CD4-positive, alpha-beta T cell treated with Interferon alpha-2 for 1 hour (primary cell): ENCODE results near the gene RBM47.
"Not testable (repeated sequence)": the region's sequence is repeated elsewhere in the genome, so short reads cannot be mapped to it uniquely, and the experiment has no call there.

ENCODE experiments used
- DNase-seq, 2 donors: peaks; one replicate each; pipeline ENCODE4 v3.0.0-alpha.2; 2020 to 2022

RBM47 gene

GRCh38 chr4:40561543-40562177 lies 68.0 kb downstream of the RBM47 start:
- DNase-seq, result not testable (repeated sequence)

GRCh38 chr4:40559585-40560465 lies 69.8 kb downstream of the RBM47 start:
- DNase-seq, result no peak

- no peak for DNase-seq
Measured at GRCh38 chr4:40557736-40558135, 71.9 kb downstream of the RBM47 start.

- DNase-seq, result no peak
Measured at GRCh38 chr4:40555176-40555900, 74.3 kb downstream of the RBM47 start.

- DNase-seq, result not testable (repeated sequence)
Measured at GRCh38 chr4:40554641-40555040, 75.0 kb downstream of the RBM47 start.

- peak; percentile 13 to 41 for DNase-seq
Measured at GRCh38 chr4:40553995-40554394, 75.7 kb downstream of the RBM47 start.

- DNase-seq, result no peak
Measured at GRCh38 chr4:40552536-40552935, 77.1 kb downstream of the RBM47 start.

GRCh38 chr4:40551568-40552136 lies 78.0 kb downstream of the RBM47 start:
- peak in 1 of 2 donors; percentile 32 for DNase-seq

- peak; percentile 24 to 51 for DNase-seq
Measured at GRCh38 chr4:40550948-40551462, 78.7 kb downstream of the RBM47 start.

GRCh38 chr4:40550196-40550595 lies 79.5 kb downstream of the RBM47 start:
- no peak for DNase-seq

GRCh38 chr4:40548256-40548655 lies 81.4 kb downstream of the RBM47 start:
- DNase-seq, result no peak

- no peak for DNase-seq
Measured at GRCh38 chr4:40547789-40548132, 81.9 kb downstream of the RBM47 start.

GRCh38 chr4:40546969-40547788 lies 82.5 kb downstream of the RBM47 start:
- DNase-seq, result no peak

GRCh38 chr4:40546506-40546905 lies 83.2 kb downstream of the RBM47 start:
- DNase-seq, result no peak

- DNase-seq, result not testable (repeated sequence)
Measured at GRCh38 chr4:40545487-40545886, 84.2 kb downstream of the RBM47 start.

GRCh38 chr4:40544221-40544620 lies 85.4 kb downstream of the RBM47 start:
- DNase-seq, result no peak

- DNase-seq, result no peak
Measured at GRCh38 chr4:40540800-40541199, 88.9 kb downstream of the RBM47 start.

- DNase-seq, result no peak
Measured at GRCh38 chr4:40536032-40536431, 93.6 kb downstream of the RBM47 start.

- DNase-seq, result no peak
Measured at GRCh38 chr4:40531636-40532023, 98.0 kb downstream of the RBM47 start.

GRCh38 chr4:40530961-40531635 lies 98.6 kb downstream of the RBM47 start:
- no peak for DNase-seq

- no peak for DNase-seq
Measured at GRCh38 chr4:40526741-40527140, 102.9 kb downstream of the RBM47 start.
